ENCODE results near the gene USP15.

USP15 gene

DNA sequence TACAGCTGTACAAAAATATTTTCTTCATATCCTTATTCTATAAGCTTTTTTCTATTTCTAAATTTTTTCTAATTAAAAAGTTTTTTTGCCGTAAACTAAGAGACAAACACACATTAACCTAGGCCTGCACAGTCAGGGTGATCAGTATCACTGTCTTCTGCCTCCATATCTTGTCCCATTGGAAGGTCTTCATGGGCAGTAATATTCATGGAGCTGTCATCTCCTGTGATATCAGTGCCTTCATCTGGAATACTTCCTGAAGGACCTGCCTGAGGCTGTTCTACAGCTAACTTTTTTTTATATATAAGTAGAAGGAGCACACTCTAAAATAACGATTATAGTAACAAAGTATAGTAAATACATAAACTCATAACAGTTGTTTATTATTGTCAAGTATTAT is 17.8 kb downstream of the USP15 start:
- TF ChIP-seq CTCF (IDR thresholded peaks at IDR 0.05; ENCODE audit: low read depth, low read length, poor library complexity, severe bottlenecking) (no peak), EZH2phosphoT487 (IDR thresholded peaks at IDR 0.05; ENCODE audit: borderline replicate concordance, low read length) (no peak)
- Histone ChIP-seq H3K79me2 (ENCODE audit: control insufficient read depth, low read length) (peaks cover 100% of the 10 kb centered on the region), H3K27me3 (ENCODE audit: control insufficient read depth, low read length) (no peaks in the 10 kb centered on the region), H3K36me3 (ENCODE audit: control insufficient read depth, low read length) (peaks cover 20% of the 10 kb centered on the region), H3K4me3 (ENCODE audit: low read length) (no peak overlapping the region), H3K9me3 (ENCODE audit: control insufficient read depth, insufficient read depth, low read length) (no peaks in the 10 kb centered on the region), H3K9me2 (replicated peaks; ENCODE audit: control insufficient read depth, low read length) (no peaks in the 10 kb centered on the region), H4K20me1 (ENCODE audit: control insufficient read depth, insufficient read depth, low read depth, low read length) (peaks cover 17% of the 10 kb centered on the region), H3F3A (ENCODE audit: control insufficient read depth, insufficient read depth) (no peaks in the 10 kb centered on the region), H3K4me2 (ENCODE audit: low read length) (no peak overlapping the region), H3K27ac (ENCODE audit: low read depth, low read length) (no peak overlapping the region), H3K4me1 (ENCODE audit: control insufficient read depth, low read length) (no peaks in the 10 kb centered on the region)

- peaks cover 9% of the 10 kb centered on the region for H4K20me1 ChIP-seq (ENCODE audit: control insufficient read depth, insufficient read depth, low read depth, low read length)
- H3K9me3 ChIP-seq (ENCODE audit: control insufficient read depth, insufficient read depth, low read length): no peaks in the 10 kb centered on the region
- TF ChIP-seq EZH2phosphoT487 (IDR thresholded peaks at IDR 0.05; ENCODE audit: borderline replicate concordance, low read length): no peak
- no peak for TF ChIP-seq CTCF (IDR thresholded peaks at IDR 0.05; ENCODE audit: low read depth, low read length, poor library complexity, severe bottlenecking)
- H3F3A ChIP-seq (ENCODE audit: control insufficient read depth, insufficient read depth): no peaks in the 10 kb centered on the region
- H3K36me3 ChIP-seq (ENCODE audit: control insufficient read depth, low read length): peaks cover 20% of the 10 kb centered on the region
- H3K4me1 ChIP-seq (ENCODE audit: control insufficient read depth, low read length): no peaks in the 10 kb centered on the region
- no peaks in the 10 kb centered on the region for H3K9me2 ChIP-seq (replicated peaks; ENCODE audit: control insufficient read depth, low read length)
- H3K27ac ChIP-seq (ENCODE audit: low read depth, low read length): no peak overlapping the region
- H3K79me2 ChIP-seq (ENCODE audit: control insufficient read depth, low read length): peaks cover 100% of the 10 kb centered on the region
- no peak overlapping the region for H3K4me3 ChIP-seq (ENCODE audit: low read length)
- no peak overlapping the region for H3K4me2 ChIP-seq (ENCODE audit: low read length)
- H3K27me3 ChIP-seq (ENCODE audit: control insufficient read depth, low read length): no peaks in the 10 kb centered on the region
These were observed 18.9 kb downstream of the USP15 start for GRCh38 chr12:62279058-62279457.

DNA sequence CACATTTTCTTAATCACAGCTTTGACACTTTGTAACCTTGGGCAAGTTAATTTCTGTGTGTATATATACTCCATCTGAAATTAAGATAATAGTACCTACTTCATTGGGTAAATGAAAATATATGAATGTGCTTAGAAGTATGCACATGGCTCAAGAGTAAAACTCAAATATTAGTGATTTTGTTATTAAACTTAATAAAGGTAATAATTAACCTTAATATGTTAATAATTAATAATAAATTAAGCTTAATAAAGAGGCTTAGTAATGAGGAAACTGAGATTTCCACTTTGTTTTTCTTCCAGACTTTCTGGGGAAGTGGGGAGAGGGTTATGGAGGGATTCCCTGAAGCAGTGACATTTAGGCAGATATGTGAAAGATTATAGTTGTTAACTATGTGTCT is 19.8 kb downstream of the USP15 start:
- Histone ChIP-seq H3K79me2 (ENCODE audit: control insufficient read depth, low read length) (peaks cover 100% of the 10 kb centered on the region), H3F3A (ENCODE audit: control insufficient read depth, insufficient read depth) (no peaks in the 10 kb centered on the region), H3K4me1 (ENCODE audit: control insufficient read depth, low read length) (no peaks in the 10 kb centered on the region), H3K36me3 (ENCODE audit: control insufficient read depth, low read length) (peaks cover 20% of the 10 kb centered on the region), H3K9me2 (replicated peaks; ENCODE audit: control insufficient read depth, low read length) (no peaks in the 10 kb centered on the region), H3K27ac (ENCODE audit: low read depth, low read length) (no peak overlapping the region), H4K20me1 (ENCODE audit: control insufficient read depth, insufficient read depth, low read depth, low read length) (peaks cover 9% of the 10 kb centered on the region), H3K9me3 (ENCODE audit: control insufficient read depth, insufficient read depth, low read length) (no peaks in the 10 kb centered on the region), H3K4me3 (ENCODE audit: low read length) (no peak overlapping the region), H3K27me3 (ENCODE audit: control insufficient read depth, low read length) (no peaks in the 10 kb centered on the region), H3K4me2 (ENCODE audit: low read length) (no peak overlapping the region)
- TF ChIP-seq CTCF (IDR thresholded peaks at IDR 0.05; ENCODE audit: low read depth, low read length, poor library complexity, severe bottlenecking) (no peak), EZH2phosphoT487 (IDR thresholded peaks at IDR 0.05; ENCODE audit: borderline replicate concordance, low read length) (no peak)
